GM12872 (cell line): ENCODE data around the gene MEIS1.

Source experiments
- CTCF ChIP-seq: IDR thresholded peaks from 3 replicates; pipeline ENCODE4 v1.5.1; 2011; ENCODE audit warnings: low read depth, mild to moderate bottlenecking, low read length, moderate library complexity; ENCODE audit not compliant: insufficient read depth

MEIS1 gene

GRCh38 chr2:66512626-66513025 lies 77.7 kb downstream of the MEIS1 start:
- no peak for TF ChIP-seq CTCF

- no peak for TF ChIP-seq CTCF
Observed at GRCh38 chr2:66515743-66516142, 80.8 kb downstream of the MEIS1 start.

- TF ChIP-seq CTCF: no peak
Observed at GRCh38 chr2:66516499-66516898, 81.6 kb downstream of the MEIS1 start.

GRCh38 chr2:66517772-66518171 lies 82.8 kb downstream of the MEIS1 start:
- no peak for TF ChIP-seq CTCF

GRCh38 chr2:66519264-66519843 lies 84.4 kb downstream of the MEIS1 start:
- TF ChIP-seq CTCF: no peak

GRCh38 chr2:66521291-66521922 lies 86.5 kb downstream of the MEIS1 start:
- no peak for TF ChIP-seq CTCF

GRCh38 chr2:66522611-66523376 lies 87.9 kb downstream of the MEIS1 start:
- TF ChIP-seq CTCF: no peak
